MM.1S (cell line): ENCODE results near the gene STMND1.

Experiments
- EZH2 ChIP-seq: fragments of 300-600 bp; sonication (generic); optimal IDR thresholded peaks from 2 replicates; pipeline ENCODE3; 2017; ENCODE audit warnings: low read depth, mild to moderate bottlenecking, antibody characterized with exemption, low read length, mixed read lengths
- TF ChIP-seq, protein P1 (sequence below): fragments of 300-600 bp; sonication (generic); IDR thresholded peaks from 2 replicates; pipeline ENCODE4 v1.5.1; 2016; ENCODE audit warnings: antibody characterized with exemption, low read length, mixed read lengths

DNA sequence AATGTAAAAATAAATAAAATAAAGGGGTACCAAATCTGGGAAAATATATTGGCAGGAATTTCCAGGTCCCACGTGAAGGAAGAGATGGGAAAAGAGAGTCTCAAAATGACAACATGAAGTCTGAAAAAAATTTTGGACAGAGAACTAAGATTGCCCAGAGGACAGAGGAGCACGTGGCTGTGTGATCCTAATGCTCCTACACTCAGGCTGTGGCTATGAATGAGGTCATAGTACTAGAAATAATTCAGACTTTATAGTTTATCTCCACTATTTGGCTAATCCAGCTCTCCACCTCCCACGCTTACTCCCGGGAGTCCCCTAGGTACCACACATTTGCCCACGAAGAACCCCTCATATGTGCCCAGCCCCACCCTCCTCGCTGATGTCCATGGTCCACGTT, 42.8 kb upstream of the STMND1 start:
- TF ChIP-seq, protein P1, sequence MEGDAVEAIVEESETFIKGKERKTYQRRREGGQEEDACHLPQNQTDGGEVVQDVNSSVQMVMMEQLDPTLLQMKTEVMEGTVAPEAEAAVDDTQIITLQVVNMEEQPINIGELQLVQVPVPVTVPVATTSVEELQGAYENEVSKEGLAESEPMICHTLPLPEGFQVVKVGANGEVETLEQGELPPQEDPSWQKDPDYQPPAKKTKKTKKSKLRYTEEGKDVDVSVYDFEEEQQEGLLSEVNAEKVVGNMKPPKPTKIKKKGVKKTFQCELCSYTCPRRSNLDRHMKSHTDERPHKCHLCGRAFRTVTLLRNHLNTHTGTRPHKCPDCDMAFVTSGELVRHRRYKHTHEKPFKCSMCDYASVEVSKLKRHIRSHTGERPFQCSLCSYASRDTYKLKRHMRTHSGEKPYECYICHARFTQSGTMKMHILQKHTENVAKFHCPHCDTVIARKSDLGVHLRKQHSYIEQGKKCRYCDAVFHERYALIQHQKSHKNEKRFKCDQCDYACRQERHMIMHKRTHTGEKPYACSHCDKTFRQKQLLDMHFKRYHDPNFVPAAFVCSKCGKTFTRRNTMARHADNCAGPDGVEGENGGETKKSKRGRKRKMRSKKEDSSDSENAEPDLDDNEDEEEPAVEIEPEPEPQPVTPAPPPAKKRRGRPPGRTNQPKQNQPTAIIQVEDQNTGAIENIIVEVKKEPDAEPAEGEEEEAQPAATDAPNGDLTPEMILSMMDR: no peak
- no peak for TF ChIP-seq EZH2
